GM23338 (cell line): Measurements from ENCODE around the gene METTL14. TPM values are rescaled to one million over a fixed set of nuclear protein-coding genes. Genes with fewer than 3 reads are reported as not detected.

Source experiments
- ATAC-seq: fragments of 200-7000 bp; cut with Tn5 transposase; 3 replicates; pipeline ENCODE4 v1.9.1; 2020
- DNase-seq: peaks from one replicate; pipeline ENCODE4 v3.0.0-alpha.2; 2015; ENCODE audit warnings: low spot score
- H2AFZ ChIP-seq: fragments of 200-600 bp; sonication (generic); 2 replicates; pipeline ENCODE4 v1.8.0; 2016; ENCODE audit warnings: antibody characterized with exemption, mild to moderate bottlenecking, moderate library complexity
- H3F3A ChIP-seq: fragments of 200-600 bp; sonication (generic); replicated peaks from 2 replicates; pipeline ENCODE4 v1.8.0; 2017; ENCODE audit warnings: antibody characterized with exemption, mixed run types, low read depth
- H3K27ac ChIP-seq: fragments of 200-600 bp; sonication (generic); 2 replicates; pipeline ENCODE4 v1.6.1; 2016; ENCODE audit warnings: low read depth
- H3K27me3 ChIP-seq: fragments of 200-600 bp; sonication (generic); 2 replicates; pipeline ENCODE4 v1.8.0; 2016; ENCODE audit warnings: mild to moderate bottlenecking, mixed run types, moderate library complexity; ENCODE audit not compliant: insufficient read depth
- H3K36me3 ChIP-seq: fragments of 200-600 bp; sonication (generic); 2 replicates; pipeline ENCODE4 v1.8.0; 2016; ENCODE audit warnings: mild to moderate bottlenecking; ENCODE audit not compliant: insufficient read depth
- H3K4me1 ChIP-seq: fragments of 200-600 bp; sonication (generic); 2 replicates; pipeline ENCODE4 v1.8.0; 2016; ENCODE audit warnings: mild to moderate bottlenecking, moderate library complexity; ENCODE audit not compliant: insufficient read depth
- H3K4me2 ChIP-seq: fragments of 200-600 bp; sonication (generic); 2 replicates; pipeline ENCODE4 v1.7.1; 2017; ENCODE audit warnings: mixed run types
- H3K4me3 ChIP-seq: fragments of 200-600 bp; sonication (generic); 2 replicates; pipeline ENCODE4 v1.6.1; 2016; ENCODE audit warnings: mixed run types
- H3K79me2 ChIP-seq: fragments of 200-600 bp; sonication (generic); replicated peaks from 2 replicates; pipeline ENCODE4 v1.8.0; 2017; ENCODE audit warnings: mild to moderate bottlenecking; ENCODE audit not compliant: insufficient read depth
- H3K9me2 ChIP-seq: fragments of 200-600 bp; sonication (generic); 2 replicates; pipeline ENCODE4 v1.8.0; 2017; ENCODE audit not compliant: insufficient read depth
- H4K20me1 ChIP-seq: fragments of 200-600 bp; sonication (generic); replicated peaks from 2 replicates; pipeline ENCODE4 v1.8.0; 2017; ENCODE audit warnings: mild to moderate bottlenecking; ENCODE audit not compliant: insufficient read depth
- H3K27ac Mint-ChIP-seq: 2 replicates; pipeline ENCODE4 v1.8.0; 2020; ENCODE audit warnings: inconsistent platforms, mild to moderate bottlenecking, moderate library complexity, mixed read lengths
- H3K27me3 Mint-ChIP-seq: 3 replicates; pipeline ENCODE4 v1.8.0; 2022; ENCODE audit warnings: low read depth, mild to moderate bottlenecking, moderate library complexity, mixed read lengths, inconsistent platforms; ENCODE audit not compliant: insufficient read depth, poor library complexity
- H3K36me3 Mint-ChIP-seq: 3 replicates; pipeline ENCODE4 v1.8.0; 2021; ENCODE audit warnings: low read depth, mild to moderate bottlenecking, inconsistent platforms, moderate library complexity, mixed read lengths
- H3K4me1 Mint-ChIP-seq: 3 replicates; pipeline ENCODE4 v1.8.0; 2020; ENCODE audit warnings: mild to moderate bottlenecking, inconsistent platforms, mixed read lengths
- H3K4me3 Mint-ChIP-seq: 3 replicates; pipeline ENCODE4 v1.8.0; 2021; ENCODE audit warnings: moderate library complexity, mild to moderate bottlenecking, inconsistent platforms, mixed read lengths
- H3K9me3 Mint-ChIP-seq: 3 replicates; pipeline ENCODE4 v1.8.0; 2020; ENCODE audit warnings: moderate library complexity, mild to moderate bottlenecking, inconsistent platforms, mixed read lengths
- CTCF ChIP-seq, 2 experiments: fragments of 200-600 bp in 1 of 2; sonication (generic) in 1 of 2; conservative IDR thresholded peaks; 2 replicates each; pipeline versions ENCODE4 v1.5.1 to v1.6.1; 2016 to 2017; ENCODE audit warnings: antibody characterized with exemption in 2 of 2, low read depth in 2 of 2, mild to moderate bottlenecking in 2 of 2, moderate library complexity in 1 of 2
- JUNB ChIP-seq: IDR thresholded peaks from one replicate; pipeline ENCODE4 v1.6.1; 2016; ENCODE audit warnings: antibody characterized with exemption; ENCODE audit not compliant: unreplicated experiment
- NANOG ChIP-seq: IDR thresholded peaks from 2 replicates; pipeline ENCODE4 v1.6.1; 2016; ENCODE audit warnings: antibody characterized with exemption, borderline replicate concordance
- POLR2AphosphoS5 ChIP-seq: IDR thresholded peaks from 2 replicates; pipeline ENCODE4 v1.6.1; 2016; ENCODE audit warnings: antibody characterized with exemption, low read depth
- REST ChIP-seq: IDR thresholded peaks from one replicate; pipeline ENCODE4 v1.6.1; 2018; ENCODE audit warnings: antibody characterized with exemption; ENCODE audit not compliant: unreplicated experiment
- ZNF462 ChIP-seq: fragments of 250-450 bp; sonication (Bioruptor Pico); IDR thresholded peaks from 2 replicates; pipeline ENCODE4 v1.5.0; 2020; ENCODE audit warnings: mild to moderate bottlenecking, moderate library complexity
- polyA plus RNA-seq: library from polyadenylated mRNA; unstranded; fragments of >200 nt; fragmentation: Nextera tagmentation; extraction: Ambion mirVana; gene quantifications from 2 replicates; pipeline ENCODE4 v1.2.1, GENCODE V29; 2016
- total RNA-seq: library from RNA; depleted of rRNA; stranded (reverse); fragments of >200 nt; shearing (Covaris generic); gene quantifications from 2 replicates; pipeline ENCODE4 v1.2.3, GENCODE V29; 2014

Gene METTL14
- total and polyA plus RNA-seq, 2 experiments from 2014 or later = 39.3 to 56.8 TPM

GRCh38 chr4:118676128-118676527 lies 9.1 kb upstream of the METTL14 start:
- no peak overlapping the region for H3K4me2 ChIP-seq
- TF ChIP-seq CTCF (conservative IDR thresholded peaks at IDR 0.05; ENCODE audit: low read depth in 2 of 2) (peak in 1 of 2 experiments; percentile 32; a peak in 2 of 4 replicates), NANOG (no peak)
- no peaks in the 10 kb centered on the region for H4K20me1 ChIP-seq
- Mint-ChIP-seq H3K27ac (no peak overlapping the region), H3K4me1 (peaks cover 6% of the 10 kb centered on the region), H3K36me3 (no peaks in the 10 kb centered on the region), H3K4me3 (no peak overlapping the region), H3K9me3 (no peaks in the 10 kb centered on the region), H3K27me3 (peaks cover 5% of the 10 kb centered on the region)
- no peaks in the 10 kb centered on the region for H3K4me1 ChIP-seq
- no peaks in the 10 kb centered on the region for H3K79me2 ChIP-seq
- H3K27ac ChIP-seq = no peak overlapping the region
- H3F3A ChIP-seq = no peaks in the 10 kb centered on the region
- no peak overlapping the region for H2AFZ ChIP-seq
- ATAC-seq (no peak), DNase-seq (no peak)
- H3K27me3 ChIP-seq = no peaks in the 10 kb centered on the region
- H3K9me2 ChIP-seq = no peaks in the 10 kb centered on the region
- no peaks in the 10 kb centered on the region for H3K36me3 ChIP-seq
- no peak overlapping the region for H3K4me3 ChIP-seq

GRCh38 chr4:118680808-118681207 lies 4.4 kb upstream of the METTL14 start:
- Histone ChIP-seq H3K4me3 (no peak overlapping the region), H3K27me3 (no peaks in the 10 kb centered on the region), H3K27ac (no peak overlapping the region), H3K36me3 (no peaks in the 10 kb centered on the region), H3K4me2 (no peak overlapping the region), H2AFZ (no peak overlapping the region), H3K9me2 (no peaks in the 10 kb centered on the region; the same call in 1 of the 2 replicates), H3F3A (no peaks in the 10 kb centered on the region), H3K4me1 (no peaks in the 10 kb centered on the region; the same call in 1 of the 2 replicates), H4K20me1 (no peaks in the 10 kb centered on the region), H3K79me2 (peaks cover 4% of the 10 kb centered on the region)
- no peak overlapping the region for H3K4me3 Mint-ChIP-seq
- H3K36me3 Mint-ChIP-seq = no peaks in the 10 kb centered on the region
- no peak overlapping the region for H3K27ac Mint-ChIP-seq
- H3K4me1 Mint-ChIP-seq = peaks cover 10% of the 10 kb centered on the region
- ATAC-seq (peak; percentile 5; the same call in 1 of the 3 replicates), DNase-seq (peak; percentile 42)
- TF ChIP-seq ZNF462 (CRISPR knock-in tag) = no peak
- no peak for TF ChIP-seq JUNB
- TF ChIP-seq POLR2AphosphoS5 = no peak
- no peak for TF ChIP-seq REST
- no peak for TF ChIP-seq CTCF (conservative IDR thresholded peaks at IDR 0.05; ENCODE audit: low read depth in 2 of 2)
- peaks cover 1% of the 10 kb centered on the region for H3K27me3 Mint-ChIP-seq
- H3K9me3 Mint-ChIP-seq = no peaks in the 10 kb centered on the region
